ENCODE results near the gene LGALSL.
"Not testable (repeated sequence)": the region's sequence is repeated elsewhere in the genome, so short reads cannot be mapped to it uniquely, and the experiment has no call there.

LGALSL gene

DNA sequence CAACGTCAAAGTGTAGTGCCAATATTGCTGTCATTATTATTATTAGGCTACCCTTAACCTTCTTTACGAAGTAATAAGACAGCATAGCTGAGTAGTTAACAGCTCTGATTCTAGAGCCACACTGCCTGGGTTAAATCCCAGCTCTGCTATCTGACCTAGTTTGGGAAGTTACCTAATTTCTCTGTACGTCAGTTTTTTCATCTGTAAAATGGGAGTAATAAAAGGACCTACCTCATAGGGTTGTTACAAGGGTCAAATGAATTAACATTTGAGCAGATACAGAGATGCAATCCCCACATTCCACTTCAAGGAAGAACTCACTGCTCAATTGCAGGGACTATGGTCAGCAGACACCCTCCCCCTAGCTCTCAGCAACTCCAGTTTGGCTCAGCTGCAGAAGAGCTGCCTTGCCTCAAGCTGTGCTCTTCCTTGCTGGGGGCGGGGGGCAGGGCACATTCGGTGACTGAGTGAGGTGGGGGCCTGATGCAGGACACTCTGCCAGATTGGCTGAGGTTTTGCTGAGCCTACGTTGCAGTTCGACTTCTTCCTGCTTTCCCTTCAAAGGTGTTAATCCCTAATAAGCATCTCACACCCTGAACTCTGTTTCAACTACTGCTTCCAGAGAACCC is 11.0 kb upstream of the LGALSL start:
- DNase-seq = no peak

DNA sequence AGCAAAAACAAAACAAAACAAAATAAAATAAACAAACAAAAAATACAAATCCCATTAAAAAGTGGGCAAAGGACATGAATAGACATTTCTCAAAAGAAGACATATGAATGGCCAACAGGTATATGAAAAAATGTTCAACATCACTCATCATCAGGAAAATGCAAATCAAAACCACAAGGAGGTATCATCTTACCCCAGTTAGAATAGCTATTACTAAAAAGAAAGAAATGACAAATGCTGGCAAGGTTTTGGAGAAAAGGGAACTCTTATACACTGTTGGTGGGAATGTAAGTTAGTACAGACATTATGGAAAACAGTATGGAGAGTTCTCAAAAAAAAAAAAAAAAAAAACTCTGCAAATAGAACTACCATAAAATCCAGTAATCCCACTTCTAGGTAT is 8.0 kb upstream of the LGALSL start:
- not testable (repeated sequence) for DNase-seq

DNA sequence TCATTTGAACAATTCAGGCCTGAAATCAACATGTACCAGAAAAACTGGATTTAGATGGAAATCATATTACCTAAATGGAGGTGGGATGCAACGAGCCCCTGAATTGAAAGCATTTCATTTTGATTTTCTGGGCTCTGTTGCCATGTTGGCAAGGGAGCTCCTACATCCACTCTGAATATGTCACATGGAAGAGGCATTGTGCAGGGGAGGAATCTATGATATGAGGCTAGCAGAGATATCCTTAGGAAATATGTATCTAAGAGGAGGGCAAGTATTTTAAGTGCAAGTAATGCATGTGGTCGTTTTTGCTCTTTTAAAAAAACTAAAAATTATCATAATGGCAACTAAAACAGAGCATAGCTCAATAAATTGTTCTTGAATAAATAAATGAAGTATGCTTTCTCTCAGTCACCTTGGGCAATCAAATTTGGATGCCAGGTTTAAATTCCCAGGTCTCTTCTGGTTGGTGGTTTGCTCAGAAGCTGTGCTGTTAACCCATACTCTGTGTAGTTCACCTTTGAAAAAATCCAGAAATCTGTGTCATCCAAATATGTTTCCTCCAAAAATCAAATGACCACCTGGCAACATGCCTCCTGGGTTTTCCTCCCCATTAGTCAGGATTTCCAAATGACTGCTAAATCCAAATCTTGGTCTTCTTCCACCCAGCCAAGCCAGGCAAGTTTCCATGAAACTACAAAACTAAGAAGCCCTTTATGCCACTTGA is 6.5 kb upstream of the LGALSL start:
- DNase-seq = no peak

DNA sequence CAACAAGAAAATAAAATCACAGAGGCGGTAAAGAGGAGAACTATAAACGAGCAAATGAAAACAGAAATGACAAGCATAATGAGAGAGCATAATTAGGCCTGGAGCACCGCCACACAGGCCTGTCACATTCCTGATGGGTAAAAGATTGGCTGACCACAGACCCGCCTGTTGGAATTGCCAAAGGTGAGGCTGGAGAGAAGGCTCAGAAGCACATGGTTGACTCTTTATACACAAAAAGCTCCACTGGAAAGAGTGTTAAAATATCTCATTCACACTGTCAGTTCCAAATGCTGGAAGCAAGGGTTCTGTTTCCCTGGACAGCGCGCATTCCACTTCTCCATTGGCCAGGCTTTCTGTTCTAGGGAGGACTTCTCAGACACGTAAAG is 5.9 kb upstream of the LGALSL start:
- DNase-seq = no peak

DNA sequence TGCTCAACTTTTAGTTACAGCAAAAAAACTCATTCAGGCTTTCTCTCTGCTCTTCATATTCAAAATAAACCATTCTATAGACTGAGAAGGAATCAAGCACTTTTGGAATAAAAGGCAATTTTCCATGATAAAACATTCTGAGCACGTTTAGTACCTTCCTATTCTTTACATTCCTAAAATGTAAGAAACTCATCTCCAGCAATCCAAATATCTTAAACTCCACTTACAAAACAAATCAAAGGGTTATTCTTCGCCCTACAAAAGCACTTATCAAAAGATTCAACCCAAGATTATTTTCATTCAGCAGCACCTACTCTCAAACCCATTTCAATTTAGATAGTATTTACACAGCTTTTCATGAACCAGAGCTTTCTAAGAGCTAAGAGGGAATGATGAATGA is 2.9 kb upstream of the LGALSL start:
- no peak for DNase-seq

DNA sequence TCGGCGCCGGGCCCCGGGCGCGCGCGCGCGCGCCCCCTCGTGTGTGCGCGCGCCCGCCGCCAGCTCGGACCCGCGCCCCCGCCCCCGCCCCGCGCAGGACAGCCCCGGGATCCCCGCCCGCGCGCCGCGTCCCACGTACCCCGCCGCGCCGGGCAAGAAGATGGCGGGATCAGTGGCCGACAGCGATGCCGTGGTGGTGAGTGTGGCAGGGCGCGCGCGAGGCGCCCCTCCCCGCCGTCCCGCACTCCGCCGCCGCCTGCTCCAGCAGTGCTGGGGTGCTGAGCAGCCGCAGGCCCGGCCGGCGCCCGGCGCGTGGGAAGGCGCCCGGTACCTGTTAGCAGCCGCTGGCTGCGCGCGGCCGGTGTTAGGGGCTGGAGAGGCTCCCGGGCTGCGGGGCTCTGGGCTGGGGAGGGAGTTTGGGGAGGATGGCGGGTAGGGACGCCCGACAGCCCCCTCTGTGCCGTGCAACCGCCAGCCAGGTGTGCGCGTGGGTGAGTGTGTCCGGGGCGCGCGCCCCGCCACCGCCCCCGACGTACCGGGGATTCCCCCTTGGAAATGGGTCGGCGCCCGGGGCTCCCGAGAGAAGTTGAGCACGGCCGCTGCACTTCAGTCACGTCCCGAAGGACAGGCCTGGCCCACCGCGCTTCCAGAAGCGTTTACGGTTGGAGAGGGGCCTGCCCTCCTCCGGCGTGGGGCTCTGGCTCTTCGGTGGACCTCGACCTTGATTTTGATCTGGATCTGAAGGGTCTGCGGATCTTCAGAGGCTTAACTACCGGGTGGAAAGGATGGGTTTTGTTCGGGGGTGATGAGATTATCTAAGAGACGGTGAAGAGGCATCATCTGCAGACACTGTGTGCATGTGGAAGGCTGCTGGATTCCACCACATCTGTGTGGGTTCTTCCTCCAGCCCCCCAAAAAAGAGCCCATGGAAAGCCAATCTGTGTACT is 697 bp downstream of the LGALSL start:
- DNase-seq = no peak

DNA sequence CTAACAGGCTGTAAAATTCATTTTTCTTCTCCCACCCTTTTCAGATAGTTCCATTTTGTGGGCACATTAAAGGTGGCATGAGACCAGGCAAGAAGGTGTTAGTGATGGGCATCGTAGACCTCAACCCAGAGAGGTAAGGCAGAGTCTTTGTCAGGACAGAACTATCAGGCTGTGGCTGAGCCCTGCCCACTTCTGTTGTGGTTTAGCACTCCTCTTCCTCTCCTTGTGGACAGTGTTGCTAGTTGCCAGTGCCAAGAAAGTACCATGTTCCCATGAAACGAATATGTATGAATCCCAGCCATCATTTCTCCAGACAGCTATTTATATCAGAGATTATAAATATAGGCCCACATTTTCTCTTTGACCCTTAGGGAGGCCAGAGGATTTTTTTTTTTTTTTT is 1.6 kb downstream of the LGALSL start:
- DNase-seq = no peak

DNA sequence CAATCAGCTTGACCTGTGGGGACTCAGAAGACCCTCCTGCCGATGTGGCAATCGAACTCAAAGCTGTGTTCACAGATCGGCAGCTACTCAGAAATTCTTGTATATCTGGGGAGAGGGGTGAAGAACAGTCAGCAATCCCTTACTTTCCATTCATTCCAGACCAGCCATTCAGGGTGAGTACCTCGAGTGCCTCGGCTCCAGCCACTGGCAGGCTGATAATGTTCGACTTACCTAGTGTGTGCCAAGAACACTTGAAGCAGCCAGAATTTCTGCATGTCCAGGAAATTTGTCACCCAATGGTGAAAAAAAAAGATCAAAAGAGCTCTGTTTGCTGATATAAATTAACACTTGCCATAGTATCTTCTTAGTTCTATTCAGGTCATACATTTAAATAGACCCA is 2.3 kb downstream of the LGALSL start:
- no peak for DNase-seq

DNA sequence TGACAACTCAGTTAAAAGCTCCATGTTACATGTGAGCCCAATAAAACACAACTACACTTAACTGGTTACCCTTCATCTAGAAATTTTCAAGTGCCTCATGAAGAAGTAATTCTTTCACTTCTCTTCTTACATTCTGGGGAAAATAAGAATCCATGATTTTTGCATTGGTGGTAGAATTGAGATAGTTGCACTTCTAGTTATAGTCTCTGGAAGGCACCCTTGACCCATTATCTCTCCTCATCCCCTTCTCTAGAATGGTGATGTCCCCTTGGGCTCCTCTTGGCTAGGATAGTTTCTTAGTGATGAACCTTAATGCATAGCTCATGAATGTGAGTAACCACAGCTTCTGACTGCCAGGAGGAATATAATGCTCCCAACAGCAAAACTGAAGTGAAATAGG is 3.6 kb downstream of the LGALSL start:
- DNase-seq = peak; percentile 20 to 48

DNA sequence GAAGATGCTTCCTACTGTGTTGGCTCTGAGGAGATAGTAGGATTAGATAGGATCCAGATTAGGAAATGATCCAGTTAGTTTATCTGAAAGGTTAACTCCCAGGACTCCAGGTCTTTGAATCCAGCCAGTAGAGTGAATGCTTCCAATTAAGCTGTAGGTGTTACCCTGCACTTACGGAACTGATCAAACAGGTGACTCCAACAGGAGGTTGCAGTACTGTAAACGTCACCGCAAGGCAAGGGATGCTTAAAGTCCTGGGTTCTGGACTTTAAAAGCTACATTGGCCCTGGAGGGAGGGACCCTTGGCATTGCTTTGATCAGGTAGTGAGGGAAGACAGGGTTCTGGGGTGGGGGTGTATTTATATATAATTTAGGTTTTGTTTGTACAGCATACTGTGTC is 5.6 kb downstream of the LGALSL start:
- DNase-seq = no peak

DNA sequence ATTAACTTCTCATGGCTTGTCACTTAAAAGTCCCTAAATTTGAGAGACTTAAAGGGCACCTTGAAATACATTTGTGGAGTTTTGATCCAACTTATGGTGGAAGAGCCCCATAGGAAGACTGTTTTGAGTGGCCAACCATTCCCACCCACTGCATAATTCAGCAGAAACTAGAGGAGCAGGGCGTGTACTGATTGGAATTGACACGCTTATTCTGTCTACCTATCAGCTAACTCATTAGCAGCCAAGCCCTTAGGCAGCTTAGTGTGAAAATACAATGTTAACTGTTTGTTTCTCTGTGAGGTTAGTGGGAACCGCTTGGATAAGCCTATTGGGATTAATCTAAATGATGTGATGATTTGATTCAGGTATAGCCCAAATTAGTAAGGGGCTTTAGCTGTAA is 6.4 kb downstream of the LGALSL start:
- DNase-seq = no peak

DNA sequence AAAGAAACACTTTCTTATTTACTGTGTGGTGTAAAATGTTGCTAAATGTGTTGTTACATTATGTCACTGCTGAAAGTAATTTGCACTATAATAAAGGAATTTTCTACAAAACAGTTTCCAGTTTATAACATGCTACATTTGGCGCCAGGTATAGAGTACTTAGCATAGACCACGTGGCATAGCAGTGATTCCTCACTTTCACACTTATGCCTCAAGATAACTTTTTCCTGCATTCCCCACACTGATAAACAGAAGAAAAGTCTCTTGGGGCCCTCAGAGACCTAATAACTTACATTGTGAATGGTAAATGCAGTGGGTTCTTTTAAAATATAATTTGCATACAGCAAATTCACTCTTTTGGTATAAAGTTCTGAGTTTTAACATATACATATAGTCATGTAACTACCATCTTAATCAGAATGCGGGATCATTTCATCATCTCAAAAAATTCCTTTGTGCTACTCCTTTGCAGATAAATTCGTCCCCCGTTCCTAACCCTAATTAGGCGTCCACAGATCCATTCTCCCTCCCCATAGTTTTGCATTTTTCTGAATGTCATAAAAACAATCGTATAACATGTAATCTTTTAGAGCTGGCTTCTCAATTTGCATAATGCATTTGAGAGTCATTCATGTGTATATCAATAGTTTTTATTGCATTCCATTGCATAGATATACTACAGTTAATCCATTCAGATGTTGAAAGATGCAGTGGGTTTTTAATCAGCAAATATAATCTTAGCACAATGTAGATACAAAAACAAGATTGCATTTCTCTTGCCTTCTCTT is 7.5 kb downstream of the LGALSL start:
- DNase-seq = no peak

DNA sequence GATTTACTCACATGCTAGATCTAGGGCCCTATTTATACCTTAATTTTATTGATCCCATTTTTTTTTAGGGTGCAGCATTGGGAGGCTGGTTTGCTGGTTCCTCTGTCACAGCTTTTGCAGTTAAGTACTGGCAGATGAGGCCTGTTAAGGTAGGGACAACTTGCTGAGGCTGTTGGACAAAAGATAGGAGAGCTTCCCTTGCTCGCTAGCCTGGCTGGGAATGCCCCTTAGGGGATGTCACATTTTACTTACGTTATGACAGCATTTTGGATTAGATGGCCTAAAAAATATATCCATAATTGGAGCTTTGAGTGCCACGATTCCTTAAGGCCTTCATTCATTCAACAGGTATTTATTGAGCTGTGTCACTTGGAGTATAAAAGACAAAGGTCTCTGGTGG is 8.2 kb downstream of the LGALSL start:
- no peak for DNase-seq

DNA sequence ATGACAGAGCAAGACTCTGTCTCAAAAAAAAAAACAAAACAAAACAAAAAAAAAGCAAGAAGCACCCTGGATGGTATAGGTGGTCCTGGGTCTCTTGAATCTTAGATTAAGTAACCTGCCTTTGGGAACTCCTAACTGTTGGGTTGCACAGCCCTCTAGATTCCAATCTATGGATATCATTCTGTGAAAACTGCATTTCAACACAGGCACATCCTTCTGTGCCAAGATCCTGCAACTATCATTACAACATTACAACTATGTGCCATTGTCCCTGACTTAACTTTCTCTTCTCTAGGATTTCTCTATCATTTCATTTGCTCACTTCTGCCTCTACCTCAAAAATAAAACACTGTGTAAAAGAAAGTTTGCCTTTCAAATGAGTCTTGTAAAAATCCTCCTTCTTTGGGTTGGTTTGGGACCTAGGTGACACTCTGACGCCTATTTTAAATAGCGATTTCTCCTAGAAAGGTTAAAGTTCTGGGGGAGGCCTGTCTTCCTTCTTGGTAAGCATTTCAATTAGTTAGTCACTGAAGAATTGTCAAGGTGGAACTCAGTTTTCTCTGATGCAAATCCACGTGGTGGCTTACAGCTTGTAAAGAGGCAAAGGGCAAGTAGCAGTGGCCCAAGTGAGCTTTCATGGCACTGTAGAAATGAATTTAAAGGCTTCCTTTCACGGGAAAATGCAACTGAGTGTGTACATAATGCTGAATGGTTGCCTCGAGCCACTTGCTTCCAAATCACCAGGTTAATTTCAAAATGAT is 9.2 kb downstream of the LGALSL start:
- no peak for DNase-seq

DNA sequence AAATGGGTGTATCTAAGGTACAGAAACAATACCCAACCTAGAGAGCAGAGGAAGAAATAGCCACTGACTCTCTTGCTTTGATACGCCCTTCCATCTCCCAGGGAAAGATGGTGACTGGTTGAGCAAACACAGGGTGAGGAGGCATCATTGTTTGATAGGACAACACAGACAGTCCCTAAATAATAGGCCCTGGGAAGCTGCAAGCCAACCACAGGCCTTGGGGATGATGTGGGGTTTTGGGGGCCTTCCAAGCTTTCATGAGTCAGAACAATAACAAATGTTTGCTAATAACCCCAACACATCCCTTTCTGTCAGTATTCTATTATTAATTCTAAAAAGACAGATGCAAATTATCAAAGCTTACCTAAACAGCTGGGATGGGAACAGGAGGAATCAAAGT is 9.8 kb downstream of the LGALSL start:
- DNase-seq = no peak

DNA sequence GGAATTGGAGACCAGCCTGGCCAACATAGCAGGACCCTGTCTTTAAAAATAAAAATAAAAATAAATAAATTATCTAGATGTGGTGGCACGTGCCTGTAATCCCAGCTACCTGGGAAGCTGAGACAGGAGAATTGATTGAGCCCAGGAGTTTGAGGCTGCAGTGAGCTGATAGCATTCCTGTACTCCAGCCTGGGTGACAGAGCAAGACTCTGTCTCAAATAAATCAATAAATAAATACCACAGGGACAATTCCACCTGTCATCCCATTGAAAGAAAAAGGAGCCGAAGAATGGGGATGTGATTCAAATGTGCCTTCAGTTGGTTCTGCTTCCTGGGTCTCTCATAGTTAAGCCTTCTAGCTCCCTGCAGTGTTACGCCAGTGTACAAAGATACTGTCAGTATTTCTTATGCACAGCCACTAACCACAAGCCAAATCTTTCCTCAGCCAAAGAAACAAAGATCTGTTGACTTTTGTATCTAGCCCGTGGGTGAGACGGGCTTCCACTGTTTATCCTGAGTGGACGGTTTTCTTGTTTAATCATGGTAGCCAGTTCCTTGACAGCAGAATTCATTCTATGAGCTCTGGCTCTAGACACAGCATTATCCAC is 12.6 kb downstream of the LGALSL start:
- DNase-seq = peak; percentile 50 to 59

DNA sequence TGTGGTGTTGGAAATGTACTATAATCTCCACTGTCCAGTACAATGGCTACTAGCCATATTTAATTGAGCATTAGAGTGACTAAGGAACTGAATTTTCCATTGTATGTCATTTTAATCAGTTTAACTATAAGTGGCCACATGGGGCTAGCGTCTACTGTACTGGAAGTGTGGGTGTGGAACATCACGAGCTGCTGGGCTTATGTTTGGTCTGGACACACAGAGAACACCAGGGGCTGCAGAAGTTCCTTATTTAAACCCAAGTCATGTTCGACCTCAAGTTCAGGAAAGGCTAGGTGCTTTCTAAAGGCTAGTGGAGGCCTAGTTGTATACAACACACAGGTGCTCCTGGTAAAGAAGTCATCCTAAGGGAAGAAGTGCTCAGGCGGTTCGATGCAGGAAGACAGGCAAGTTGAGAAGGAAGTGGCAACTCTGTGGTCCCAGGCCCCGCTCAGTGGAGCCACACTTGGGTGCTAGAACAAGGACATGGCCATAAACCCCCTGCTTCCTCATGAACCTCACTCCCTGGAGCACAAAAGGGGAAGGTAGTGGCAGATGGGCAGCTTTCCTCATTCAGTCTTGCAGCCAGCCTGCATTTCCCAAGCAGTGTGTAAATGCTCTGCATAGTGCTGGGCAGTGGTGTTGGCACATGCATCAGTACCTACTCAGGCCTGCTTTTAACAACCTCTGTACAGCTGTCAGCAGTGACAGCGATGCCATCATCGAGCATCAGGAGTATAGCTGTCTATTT is 13.3 kb downstream of the LGALSL start:
- peak; percentile 90 to 91 for DNase-seq

DNA sequence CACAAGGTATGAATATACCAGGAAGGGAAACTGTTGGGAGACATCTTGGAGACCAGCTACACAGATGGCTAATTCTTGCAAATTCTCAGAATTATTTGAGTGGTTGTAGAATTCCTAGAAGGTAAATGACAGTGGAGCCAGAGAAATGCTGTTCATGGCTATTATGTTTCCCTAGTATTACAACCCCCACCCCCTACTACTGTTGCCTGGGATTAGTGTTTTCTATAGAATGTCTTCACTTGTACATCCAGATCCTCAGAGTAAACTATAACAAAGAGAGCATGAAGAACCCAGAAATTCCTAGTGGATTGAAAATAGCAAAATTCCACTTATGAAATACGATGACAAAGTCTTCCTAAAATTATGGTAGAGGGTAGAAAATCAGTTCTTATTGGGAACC is 15.3 kb downstream of the LGALSL start:
- no peak for DNase-seq

DNA sequence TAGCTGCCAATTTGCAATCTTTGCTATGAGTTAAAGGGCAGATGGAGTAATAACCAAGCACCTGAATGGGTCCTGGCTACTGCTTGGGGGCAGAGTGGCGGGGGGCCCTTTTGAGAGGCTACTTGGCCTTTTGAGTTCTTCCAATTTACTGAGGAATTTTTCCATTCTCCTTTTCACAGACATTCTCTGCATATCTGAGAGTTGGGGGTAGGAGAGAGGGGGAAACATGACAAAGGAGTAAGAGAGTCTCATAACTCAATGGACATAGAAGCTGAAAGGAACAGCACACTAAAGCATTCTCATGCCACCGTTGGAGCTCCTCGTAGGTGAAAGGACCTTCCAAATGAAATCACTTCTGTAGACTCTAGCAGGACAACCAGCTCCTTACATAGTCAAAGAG is 16.1 kb downstream of the LGALSL start:
- DNase-seq = no peak

DNA sequence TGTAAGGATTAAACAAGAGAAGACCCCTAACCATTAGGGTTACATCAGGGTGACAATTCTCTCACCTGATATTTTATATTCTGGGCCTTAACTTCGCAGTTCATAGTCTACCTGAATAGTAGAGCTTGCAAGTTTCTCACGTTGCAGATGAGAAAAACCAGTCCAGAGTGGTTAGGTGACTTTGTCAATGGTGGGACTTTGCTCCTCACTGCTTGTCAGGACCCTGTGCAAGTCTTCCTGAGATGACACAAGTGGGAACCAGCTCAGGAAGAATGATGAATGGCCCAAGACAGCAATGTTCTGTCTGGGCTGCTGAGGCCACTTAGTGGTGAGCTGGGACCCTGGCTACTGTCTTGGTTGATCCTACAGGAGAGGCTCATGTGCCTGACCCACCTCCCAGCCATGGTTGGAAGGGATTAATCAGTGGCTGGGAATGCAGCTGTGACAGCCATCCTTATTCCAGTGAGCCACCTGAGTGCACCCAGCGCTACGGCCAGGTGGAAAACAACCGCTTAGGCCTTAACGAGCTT is 16.9 kb downstream of the LGALSL start:
- no peak for DNase-seq

DNA sequence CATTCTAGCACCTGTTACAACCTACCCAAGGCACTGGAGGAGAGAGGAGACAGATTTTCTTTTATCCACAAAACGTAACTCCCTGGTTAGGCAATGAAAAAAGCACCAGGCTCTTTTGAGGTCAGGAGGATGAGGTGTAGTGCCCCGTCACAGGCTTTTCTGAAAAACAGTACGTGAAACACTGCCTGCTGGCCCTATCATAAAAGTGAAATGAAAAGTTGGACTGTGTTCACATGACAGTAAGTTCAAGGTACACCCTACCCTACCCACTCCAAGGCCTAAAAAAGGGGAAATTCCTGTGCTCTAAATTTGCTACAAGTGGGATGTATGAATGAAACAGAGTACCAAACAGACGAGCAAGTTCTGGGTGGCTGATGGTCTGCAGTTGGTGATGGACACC is 17.6 kb downstream of the LGALSL start:
- DNase-seq = no peak

All from Kasumi-1 (cell line).